Activated CD4-positive, alpha-beta T cell treated with anti-CD3 and anti-CD28 coated beads, Interleukin-2, amount 50 U/mL, for 1 hour (primary cell): ENCODE data around the gene CYB5B.
"Not testable (repeated sequence)": the region's sequence is repeated elsewhere in the genome, so short reads cannot be mapped to it uniquely, and the experiment has no call there.

Experiments
- DNase-seq: peaks from one replicate; pipeline ENCODE4 v3.0.0-alpha.2; 2020

CYB5B gene

DNA sequence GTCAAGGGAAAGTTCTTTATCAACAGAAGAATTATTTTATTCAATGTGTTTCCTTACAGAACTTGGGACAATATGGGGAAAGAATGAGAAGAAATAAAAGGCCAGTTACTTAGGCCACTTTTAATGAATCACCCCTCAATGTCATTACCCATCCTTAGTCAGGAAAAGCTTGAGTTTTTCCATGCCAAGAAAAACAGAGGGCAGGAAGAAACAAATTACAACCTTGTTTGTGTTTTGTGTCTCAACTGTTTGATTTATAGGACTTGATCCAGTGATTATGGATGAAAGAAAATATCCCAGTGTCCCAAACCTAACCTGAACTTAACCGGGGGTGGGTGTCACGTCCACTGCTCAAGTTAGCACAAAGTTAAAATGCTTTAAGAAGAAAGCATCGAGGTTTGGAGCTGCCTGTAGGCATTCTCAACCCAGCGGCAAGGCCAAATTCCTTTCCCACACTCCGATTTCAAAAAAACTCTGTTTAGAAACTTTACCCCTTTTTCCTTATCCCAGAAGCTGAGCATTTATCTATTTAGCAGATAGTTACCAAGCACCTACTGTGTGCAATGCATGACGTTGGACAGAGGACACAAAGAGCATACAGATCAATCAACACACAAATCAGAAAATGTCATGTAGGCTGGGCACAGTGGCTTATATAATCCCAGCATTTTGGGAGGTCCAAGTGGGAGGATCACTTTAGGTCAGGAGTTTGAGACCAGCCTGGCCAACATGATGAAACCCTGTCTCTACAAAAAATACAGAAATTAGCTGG, 14.0 kb upstream of the CYB5B start:
- DNase-seq, result no peak

DNA sequence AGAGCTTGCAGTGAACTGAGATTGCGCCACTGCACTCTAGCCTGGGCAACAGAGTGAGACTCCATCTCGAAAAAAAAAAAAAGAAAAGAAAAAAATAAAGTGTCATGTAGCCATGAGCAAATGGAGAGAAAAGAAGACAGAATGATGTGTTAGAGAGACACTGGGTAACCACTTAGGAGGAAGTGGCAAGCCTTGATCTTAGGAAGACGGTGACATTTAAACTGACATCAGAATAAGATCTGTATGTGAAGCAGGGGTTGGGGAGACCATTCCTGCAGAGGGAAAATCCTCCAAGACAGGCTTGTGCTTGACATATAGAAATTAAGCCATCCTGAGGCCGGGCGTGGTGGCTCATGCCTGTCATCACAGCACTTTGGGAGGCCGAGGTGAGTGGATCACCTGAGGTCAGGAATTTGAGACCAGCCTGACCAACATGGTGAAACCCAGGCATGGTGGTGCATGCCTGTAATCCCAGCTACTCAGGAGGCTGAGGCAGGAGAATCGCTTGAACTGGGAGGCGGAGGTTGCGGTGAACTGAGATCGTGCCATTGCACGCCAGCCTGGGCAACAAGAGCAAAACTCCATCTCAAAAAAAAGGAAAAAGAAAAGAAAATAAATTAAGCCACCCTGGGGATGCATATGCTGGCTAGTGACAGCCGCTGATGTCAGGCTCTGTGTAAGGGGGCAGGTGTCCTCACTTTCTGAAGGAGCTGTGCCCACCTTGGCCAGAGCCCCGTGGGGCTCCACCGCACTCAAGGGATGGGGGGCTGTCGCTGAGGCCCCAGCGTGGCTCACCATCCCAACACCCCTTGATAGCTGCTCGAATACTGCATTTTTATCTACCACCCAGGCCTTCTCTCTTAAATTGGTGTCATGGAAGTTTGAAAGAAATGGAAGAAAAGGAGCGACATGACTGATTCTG, 13.1 kb upstream of the CYB5B start:
- DNase-seq, result no peak

DNA sequence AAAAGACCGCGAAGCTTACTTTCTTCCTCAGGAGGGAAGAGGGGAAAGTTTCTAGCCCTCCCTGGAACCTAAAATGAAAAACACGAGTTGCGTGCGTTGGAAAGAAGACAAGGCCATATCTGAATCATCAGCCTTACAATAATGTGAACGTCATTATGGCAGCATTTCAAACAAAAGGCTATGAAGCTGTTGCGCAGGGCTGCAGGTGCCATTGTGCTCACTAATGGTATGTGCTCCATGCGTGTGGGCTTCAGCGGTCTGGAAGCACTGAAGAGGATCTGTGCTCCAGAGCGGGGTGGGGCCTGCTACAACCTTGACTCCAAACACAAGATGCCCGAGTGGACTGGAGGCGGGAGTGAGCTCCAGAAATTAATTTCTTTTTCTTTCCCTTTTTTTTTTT, 12.1 kb upstream of the CYB5B start:
- DNase-seq, result no peak

DNA sequence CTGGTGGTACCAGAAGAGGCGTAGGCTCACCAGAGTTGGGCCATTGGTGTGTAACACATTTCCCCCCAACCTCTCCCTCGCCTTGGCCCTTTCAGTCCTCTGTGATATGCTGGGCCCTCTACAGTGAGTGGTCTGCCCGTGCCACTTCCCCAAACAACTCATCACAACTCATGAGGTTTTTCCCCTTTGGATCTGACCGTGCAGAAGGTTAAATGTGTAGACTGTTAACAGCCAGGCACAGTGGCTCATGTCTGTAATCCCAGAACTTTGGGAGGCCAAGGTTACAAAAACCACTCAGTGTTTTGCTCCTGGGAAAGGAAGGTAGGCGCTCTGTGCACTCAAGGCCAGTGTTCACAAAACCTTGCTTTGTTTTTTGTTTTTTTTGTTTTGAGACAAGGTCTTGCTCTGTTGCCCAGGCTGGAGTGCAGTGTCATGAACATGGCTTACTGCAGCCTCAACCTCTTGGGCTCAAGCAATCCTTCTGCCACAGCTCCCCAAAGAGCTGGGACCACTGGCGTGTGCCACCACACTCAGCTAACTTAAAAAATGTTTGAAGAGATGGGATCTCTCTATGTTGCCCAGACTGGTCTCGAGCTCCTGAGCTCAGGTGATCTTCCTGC, 11.3 kb upstream of the CYB5B start:
- no peak for DNase-seq

DNA sequence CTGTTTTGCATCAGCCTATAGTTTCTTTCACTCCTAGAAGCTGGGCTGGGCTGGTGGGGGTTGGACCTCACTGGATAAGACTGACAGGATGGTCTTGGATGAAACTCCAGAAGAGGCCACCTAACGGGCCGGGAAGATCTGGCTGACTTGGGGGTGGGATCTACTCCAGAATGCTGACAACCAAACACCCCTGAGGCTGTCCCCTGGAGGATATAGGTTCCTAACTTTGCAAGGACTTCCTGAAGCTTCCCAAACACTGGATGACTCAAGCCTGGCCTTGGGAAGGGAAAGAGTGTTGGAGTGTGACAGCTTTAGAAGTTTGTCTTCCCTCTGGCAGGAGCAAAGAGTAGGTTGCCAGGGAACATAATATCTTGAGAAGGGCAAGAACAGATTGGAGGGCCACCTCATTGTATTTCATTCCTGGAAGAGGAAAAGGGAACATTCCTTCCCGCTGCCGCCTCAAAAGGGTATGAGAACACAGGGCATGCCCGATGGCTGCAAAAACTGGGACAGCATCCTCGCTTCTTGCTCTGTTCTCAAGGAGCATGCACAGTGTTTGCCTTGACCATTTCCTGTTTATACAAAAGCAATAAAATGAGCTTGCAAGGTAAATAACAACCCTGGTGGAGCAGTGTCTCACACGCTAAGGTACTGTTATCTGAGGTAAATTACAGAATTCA, 6.8 kb upstream of the CYB5B start:
- no peak for DNase-seq

- DNase-seq, result no peak
Measured at GRCh38 chr16:69419956-69420355, 4.5 kb upstream of the CYB5B start.

GRCh38 chr16:69423189-69423588, 1.2 kb upstream of the CYB5B start:
- no peak for DNase-seq

GRCh38 chr16:69424935-69425784, 741 bp downstream of the CYB5B start:
- DNase-seq, result no peak

DNA sequence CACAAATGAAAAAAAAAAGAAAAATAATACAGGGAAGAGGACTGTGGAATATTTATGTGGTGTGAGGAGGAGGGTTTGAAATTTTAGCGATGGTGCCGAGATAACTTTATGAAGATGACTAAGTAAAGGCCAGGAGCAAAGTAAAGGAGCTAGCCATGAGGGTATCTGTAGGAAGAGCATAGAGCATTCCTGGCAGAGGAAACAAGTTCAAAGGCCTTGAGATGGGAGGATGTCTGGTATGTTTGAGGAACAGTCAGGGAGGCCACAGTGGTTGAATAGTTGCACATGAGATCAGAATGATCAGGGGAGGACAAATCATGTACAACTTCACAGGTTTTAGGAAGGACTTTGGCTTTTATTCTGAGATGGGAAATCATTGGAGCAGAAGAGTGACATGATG, 4.2 kb downstream of the CYB5B start:
- DNase-seq, result no peak

DNA sequence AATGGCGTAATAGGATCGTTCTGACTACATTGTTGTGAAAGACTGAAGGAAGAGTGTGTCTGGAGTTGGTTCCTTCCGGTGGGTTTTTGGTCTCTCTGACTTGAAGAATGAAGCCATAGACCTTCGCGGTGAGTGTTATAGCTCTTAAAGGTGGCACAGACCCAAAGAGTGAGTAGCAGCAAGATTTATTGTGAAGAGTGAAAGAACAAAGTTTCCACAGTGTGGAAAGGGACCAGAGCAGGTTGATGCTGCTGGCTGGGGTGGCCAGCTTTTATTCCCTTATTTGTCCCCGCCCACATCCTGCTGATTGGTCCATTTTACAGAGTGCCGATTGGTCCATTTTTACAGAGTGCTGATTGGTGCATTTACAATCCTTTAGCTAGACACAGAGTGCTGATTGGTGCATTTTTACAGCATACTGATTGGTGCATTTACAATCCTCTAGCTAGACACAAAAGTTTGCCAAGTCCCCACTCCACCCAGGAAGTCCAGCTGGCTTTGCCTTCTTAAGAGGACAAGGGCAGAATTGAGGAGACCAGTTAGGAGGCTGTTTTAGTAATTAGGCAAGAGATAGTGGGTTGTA, 4.7 kb downstream of the CYB5B start:
- not testable (repeated sequence) for DNase-seq

- no peak for DNase-seq
Measured at GRCh38 chr16:69431948-69432468, 7.6 kb downstream of the CYB5B start.

DNA sequence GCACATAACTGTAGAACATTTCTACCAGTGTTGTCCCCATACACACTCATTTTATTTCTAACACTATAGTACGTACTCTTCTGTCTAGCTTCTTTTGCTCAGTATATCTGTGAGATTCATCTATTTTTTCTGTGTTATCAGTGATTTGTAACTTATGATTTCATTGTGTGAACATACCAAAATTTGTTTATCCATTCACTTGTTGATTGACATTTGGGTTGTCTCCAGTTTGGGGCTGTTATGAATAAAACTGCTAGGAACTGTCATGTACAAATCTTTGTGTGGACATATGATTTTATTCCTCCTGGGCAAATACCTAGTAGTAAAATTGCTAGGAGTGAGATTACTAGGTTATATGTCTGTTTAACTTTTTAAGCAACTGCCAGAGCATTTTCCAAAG, 9.6 kb downstream of the CYB5B start:
- DNase-seq, result no peak

- no peak for DNase-seq
Measured at GRCh38 chr16:69435977-69436820, 11.8 kb downstream of the CYB5B start.

DNA sequence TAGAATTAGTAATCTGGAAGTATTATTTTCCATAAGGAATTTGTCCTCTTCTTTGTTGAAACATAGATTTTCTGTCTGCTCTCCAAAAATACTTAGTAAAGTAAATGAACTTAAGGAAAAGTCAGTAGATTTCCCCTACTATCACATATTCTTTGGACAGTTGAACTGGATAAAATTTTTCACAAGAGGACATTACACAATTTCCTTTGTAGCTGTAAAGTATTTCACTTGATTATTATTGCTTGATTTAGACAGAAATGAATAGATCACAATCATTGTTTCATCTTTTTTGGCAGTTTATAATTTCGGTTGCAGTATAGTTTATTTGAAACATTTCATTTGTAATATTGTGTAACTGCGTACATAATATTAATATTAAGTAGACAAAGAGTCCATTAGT, 12.5 kb downstream of the CYB5B start:
- no peak for DNase-seq

GRCh38 chr16:69438465-69438864, 14.0 kb downstream of the CYB5B start:
- no peak for DNase-seq

- DNase-seq, result no peak
Measured at GRCh38 chr16:69440250-69440649, 15.8 kb downstream of the CYB5B start.

DNA sequence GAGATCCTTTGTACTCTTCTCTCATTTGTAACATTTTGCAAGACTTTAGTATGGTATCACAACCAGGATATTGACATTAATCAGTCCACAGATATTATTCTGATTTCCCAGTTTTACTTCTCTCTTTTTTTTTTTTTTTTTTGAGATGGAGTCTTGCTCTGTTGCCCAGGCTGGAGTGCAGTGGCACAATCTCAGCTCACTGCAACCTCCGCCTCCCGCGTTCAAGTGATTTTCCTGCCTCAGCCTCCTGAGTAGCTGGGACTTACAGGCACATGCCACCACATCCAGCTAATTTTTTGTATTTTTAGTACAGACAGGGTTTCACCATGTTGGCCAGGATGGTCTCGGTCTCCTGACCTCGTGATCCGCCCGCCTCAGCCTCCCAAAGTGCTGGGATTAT, 16.6 kb downstream of the CYB5B start:
- DNase-seq, result not testable (repeated sequence)

DNA sequence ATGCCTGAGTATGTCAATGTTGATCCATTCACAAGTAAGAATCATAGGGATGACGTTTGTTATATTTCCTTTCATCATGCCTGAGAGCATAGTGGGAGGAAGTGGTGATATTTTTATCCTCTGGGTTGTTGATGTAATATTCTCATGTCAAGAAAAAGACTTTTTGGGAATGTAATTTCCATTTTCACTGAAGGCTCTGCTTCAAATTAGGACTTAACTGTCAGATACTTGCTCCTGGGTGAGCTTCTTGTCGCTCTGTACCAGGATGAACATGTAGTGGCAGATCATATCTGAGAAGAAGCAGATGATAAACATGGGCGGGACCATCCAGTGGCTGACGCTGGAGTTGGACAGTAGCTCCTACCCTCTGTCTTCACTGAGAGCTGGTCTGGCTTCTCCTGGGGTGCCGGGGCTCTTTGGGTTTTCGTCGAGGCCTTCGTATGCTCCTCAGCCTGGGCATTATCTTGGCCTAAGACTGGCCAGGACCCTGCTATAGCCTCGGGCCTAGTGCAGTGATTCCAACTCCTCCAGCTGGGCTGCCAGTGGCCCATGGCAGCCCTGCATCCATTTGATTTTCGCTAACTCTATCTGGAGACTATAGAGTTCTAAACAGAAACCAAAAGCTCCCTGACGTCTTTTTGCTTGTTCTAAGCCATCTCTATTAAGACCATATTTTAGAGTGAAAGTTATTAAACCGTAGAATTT, 19.7 kb downstream of the CYB5B start:
- peak; percentile 23 for DNase-seq

DNA sequence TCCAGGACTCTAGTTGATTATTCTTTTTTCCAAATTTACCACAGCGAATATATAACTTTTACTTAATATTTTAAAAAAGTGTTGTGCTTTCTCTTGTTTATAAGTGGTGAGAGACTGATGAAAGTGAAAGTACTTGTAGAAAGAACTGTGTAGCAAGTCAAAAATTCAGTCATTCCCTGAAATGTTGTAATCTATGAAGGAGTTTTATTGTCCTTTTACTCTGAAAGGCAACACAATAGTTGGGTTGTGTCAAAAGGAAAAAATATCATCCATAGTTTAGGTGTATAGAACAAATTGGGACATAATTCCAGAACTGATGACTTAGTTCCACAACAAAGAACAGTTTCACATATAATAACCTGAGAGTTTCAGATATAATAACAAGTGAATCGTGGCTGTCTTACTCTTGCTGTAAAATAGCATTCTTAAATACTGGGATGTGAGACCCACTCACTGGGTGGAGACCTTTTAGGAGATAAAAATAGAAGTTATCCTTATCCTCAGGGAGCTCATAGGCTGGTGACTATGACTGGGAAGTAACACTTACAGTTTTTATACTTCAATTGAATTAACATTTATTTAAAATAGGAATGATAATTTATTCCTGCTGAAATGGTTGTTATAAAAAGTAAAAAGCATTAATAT, 20.6 kb downstream of the CYB5B start:
- no peak for DNase-seq
